HG03571 (cell line): Measurements from ENCODE around the gene ENAH.
A peak's percentile ranks its signal among the peaks of the same experiment; 100 is the strongest.

Experiments used
- ATAC-seq: cut with Tn5 transposase; IDR thresholded peaks from one replicate; pipeline ENCODE4 v1.9.1; 2021; ENCODE audit not compliant: unreplicated experiment

Gene ENAH

DNA sequence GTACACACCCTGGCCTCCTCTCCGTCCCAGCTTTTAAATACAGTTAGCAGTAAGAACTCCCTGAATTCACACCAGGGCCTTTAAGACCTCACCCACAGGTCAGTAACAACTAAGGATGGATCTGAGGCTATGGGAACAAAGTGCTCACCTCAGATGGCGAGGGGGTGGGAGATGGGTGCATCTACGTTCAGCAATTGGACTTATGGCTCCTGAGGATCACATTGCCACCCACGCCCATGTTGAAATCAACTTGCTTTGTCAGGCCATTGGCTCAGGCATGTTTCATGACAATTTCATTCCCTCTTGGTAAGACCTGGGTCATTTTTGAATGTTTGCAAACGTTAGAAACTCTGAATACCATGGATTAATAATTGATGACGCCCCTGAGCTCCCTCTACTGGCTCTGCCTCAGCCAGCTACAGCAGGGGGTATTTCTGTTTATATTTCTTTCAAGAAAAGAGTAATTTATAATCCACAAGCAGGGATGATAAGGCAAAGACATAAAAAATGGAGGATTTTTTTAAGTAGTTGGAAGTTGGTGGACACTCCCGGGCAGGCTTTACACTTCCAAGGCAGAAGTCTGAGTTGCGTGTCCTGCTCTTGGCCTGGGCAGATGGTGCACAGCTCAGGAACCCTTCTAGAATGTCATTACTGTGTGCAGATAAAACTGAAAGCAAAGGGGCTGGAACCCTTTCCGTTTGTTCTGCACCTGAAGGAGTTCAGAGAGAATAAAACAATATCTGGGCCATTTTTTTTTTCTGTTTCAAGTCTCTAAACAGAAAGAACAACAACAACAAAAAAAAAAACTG lies 211.4 kb downstream of the ENAH start:
- ATAC-seq: peak; percentile 42

DNA sequence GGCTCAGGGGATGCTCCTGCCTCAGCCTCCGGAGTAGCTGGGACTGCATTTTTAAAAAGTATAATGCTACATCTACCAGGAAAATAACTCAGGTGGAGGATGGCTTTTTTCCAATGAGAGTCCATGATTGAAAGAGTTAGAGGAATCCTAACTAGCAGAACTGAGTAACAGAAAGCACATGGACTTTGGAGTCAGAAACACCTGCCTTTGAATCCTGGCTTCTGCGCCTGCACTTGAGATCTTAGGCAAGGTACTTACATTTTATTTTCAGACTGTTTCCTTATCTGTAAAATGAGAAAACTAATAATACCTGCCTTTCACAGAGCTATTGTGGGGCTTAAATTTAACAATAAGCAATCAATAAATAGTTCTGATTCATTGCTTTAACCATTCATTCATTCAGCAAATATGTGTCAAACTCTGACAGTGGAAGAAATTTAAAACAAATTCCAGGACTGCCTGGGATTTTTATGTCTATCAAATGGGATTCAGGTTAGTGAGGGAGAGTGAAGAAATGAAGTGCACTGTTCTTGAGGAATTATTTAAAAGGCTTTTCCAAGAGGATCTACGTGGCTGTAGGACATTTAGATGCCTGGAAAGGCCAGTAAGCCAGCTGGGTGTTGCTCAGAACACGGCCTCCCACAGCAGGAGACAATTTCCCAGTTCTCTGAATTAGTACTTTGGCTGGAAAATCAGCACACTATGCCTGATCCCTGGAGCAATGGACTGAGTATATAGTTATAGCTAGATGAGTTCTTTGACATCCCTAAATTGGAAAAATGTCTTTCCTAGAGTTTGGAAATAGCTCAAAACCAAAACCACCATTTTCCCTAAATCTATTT lies 212.3 kb downstream of the ENAH start:
- no peak for ATAC-seq

DNA sequence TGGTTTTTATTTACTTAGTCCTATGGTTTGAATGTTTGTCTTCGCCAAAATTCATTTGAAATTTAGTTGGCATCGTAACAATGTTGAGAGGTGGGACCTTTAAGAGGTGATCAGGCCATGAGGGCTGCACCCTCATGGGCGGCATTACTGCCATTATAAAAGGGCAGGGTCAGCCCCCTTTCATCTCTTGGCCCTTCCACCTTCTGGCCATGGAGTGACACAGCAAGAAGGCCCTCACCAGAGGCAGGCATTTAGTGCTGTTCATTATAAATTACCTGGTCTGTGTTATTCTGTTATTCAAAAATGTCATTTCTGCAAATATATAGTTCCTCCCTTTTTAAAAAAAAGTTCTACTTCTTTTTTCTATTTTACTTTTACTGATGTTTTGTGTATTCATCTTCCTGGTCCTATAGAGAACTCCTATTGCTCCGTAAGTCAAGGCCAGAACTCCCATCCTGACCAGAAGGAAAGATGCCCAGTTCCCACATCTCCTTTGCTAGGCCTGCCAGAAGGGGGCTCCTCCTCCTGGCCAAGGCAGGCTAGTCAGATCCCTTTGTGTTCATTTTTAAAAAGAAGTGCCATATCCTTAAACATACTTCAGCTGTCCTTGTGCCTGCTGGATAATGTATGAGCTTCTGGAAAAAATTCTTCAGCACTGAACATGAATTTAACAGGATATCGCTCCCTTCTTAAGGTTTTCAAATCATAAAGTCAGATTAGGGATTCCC lies 215.0 kb downstream of the ENAH start:
- no peak for ATAC-seq
